HepG2 (cell line): Measurements from ENCODE around the gene GNG7. TPM values are rescaled to one million over a fixed set of nuclear protein-coding genes. Genes with fewer than 3 reads are reported as not detected.
A peak's percentile ranks its signal among the peaks of the same experiment; 100 is the strongest.

Source experiments
- CCAR2 ChIP-seq: fragments of 200-400 bp; formaldehyde crosslinking; optimal IDR thresholded peaks from 2 replicates; pipeline ENCODE3; 2018; ENCODE audit warnings: low read depth, mild to moderate bottlenecking, low read length, moderate library complexity
- GPN1 ChIP-seq: sonication (generic); formaldehyde crosslinking; IDR thresholded peaks from 2 replicates; pipeline ENCODE4 v1.5.1; 2020; ENCODE audit warnings: missing genetic modification reagents, borderline replicate concordance
- NR2F2 ChIP-seq: IDR thresholded peaks from 2 replicates; pipeline ENCODE4 v1.6.1; 2012; ENCODE audit warnings: low read depth, inconsistent platforms, borderline replicate concordance
- SCMH1 ChIP-seq: sonication (generic); formaldehyde crosslinking; IDR thresholded peaks from 2 replicates; pipeline ENCODE4 v1.9.0; 2021; ENCODE audit warnings: missing genetic modification reagents, mild to moderate bottlenecking, borderline replicate concordance
- ZNF350 ChIP-seq: sonication (generic); formaldehyde crosslinking; IDR thresholded peaks from 2 replicates; pipeline ENCODE4 v1.4.0; 2020; ENCODE audit warnings: mild to moderate bottlenecking, low read depth, missing genetic modification reagents, borderline replicate concordance
- ZNF879 ChIP-seq: sonication (generic); formaldehyde crosslinking; IDR thresholded peaks from 2 replicates; pipeline ENCODE4 v1.8.1; 2023; ENCODE audit warnings: missing genetic modification reagents
- polyA plus RNA-seq, 8 experiments: library from polyadenylated mRNA; depleted of rRNA in 3 of 8; stranded (reverse) in 7 of 8; unstranded in 1 of 8; fragments of >200 nt; fragmentation: Illumina TruSeq in 4 of 8; extraction: Trizol in 4 of 8; gene quantifications; 2 replicates each; pipeline versions ENCODE4 v1.2.1 to v1.2.3, GENCODE V29; 2011 to 2016; ENCODE audit warnings: low read depth in 4 of 8, missing spikeins in 1 of 8, mixed read lengths in 1 of 8; ENCODE audit not compliant: insufficient read depth in 1 of 8
- total RNA-seq, 5 experiments: library from RNA; depleted of rRNA; stranded (reverse); fragments of >200 nt; fragmentation: Illumina TruSeq; extraction: Trizol; gene quantifications; 2 replicates each; pipeline ENCODE4 v1.2.3, GENCODE V29; 2016; ENCODE audit warnings: low read depth in 1 of 5
- TF ChIP-seq, protein P1 (sequence below): sonication (generic); formaldehyde crosslinking; IDR thresholded peaks from 2 replicates; pipeline ENCODE4 v1.5.0; 2020; ENCODE audit warnings: mild to moderate bottlenecking, missing genetic modification reagents
- TF ChIP-seq, protein P2 (sequence below): sonication (generic); formaldehyde crosslinking; IDR thresholded peaks from 2 replicates; pipeline ENCODE4 v1.4.0; 2020; ENCODE audit warnings: mild to moderate bottlenecking, missing genetic modification reagents
- TF ChIP-seq, protein P3 (sequence below): sonication (generic); formaldehyde crosslinking; IDR thresholded peaks from 2 replicates; pipeline ENCODE4 v1.4.0; 2020; ENCODE audit warnings: missing genetic modification reagents
- TF ChIP-seq, protein P4 (sequence below): sonication (generic); formaldehyde crosslinking; IDR thresholded peaks from 2 replicates; pipeline ENCODE4 v1.4.0; 2020; ENCODE audit warnings: missing genetic modification reagents, mild to moderate bottlenecking, borderline replicate concordance

GNG7 gene
- total and polyA plus RNA-seq, 2 of the 13 experiments (the other 11 are each of a cell fraction or from before 2014, with no cell fraction given): 1.4 to 3.3 TPM

DNA sequence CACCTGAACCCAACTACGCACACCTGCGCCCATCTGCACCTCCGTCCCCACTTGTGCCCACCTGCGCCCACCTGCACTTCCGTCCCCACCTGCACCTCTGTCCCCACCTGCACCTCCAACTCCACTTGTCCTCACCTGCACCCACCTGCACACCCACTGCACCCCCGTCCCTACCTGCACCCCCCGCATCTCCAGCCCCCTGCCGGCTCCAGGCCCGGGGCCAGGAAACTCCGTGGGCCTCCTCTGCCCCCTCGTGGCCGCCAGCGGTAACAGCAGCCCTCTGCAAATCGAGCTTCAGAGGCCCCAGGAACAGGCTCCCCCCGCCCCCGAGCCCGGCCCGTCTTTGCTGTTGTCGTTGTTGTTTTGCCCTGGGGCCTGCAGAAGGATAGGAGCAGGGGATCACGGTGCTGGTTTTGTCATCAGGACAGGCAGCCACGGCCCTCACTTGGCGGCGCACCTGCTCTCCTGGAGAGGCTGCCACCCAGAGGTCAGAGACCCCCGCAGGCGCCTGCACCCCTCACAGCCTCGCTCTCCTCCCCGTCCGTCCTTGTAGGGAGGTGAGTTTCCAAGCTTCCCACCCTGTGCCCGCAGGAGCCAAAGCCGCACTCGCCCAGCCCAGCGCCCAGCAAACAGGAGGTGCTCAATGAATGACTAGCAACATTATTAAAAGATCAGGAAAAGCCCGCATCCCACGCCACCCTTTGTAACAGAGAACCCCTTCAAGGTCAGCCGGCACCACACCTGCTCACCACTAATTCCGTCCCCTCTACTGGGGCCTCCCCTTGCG lies 65.4 kb downstream of the GNG7 start (continued):
- TF ChIP-seq, protein P1, sequence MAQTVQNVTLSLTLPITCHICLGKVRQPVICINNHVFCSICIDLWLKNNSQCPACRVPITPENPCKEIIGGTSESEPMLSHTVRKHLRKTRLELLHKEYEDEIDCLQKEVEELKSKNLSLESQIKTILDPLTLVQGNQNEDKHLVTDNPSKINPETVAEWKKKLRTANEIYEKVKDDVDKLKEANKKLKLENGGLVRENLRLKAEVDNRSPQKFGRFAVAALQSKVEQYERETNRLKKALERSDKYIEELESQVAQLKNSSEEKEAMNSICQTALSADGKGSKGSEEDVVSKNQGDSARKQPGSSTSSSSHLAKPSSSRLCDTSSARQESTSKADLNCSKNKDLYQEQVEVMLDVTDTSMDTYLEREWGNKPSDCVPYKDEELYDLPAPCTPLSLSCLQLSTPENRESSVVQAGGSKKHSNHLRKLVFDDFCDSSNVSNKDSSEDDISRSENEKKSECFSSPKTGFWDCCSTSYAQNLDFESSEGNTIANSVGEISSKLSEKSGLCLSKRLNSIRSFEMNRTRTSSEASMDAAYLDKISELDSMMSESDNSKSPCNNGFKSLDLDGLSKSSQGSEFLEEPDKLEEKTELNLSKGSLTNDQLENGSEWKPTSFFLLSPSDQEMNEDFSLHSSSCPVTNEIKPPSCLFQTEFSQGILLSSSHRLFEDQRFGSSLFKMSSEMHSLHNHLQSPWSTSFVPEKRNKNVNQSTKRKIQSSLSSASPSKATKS (CRISPR knock-in tag): no peak
- TF ChIP-seq ZNF879 (CRISPR knock-in tag): no peak
- TF ChIP-seq, protein P2, sequence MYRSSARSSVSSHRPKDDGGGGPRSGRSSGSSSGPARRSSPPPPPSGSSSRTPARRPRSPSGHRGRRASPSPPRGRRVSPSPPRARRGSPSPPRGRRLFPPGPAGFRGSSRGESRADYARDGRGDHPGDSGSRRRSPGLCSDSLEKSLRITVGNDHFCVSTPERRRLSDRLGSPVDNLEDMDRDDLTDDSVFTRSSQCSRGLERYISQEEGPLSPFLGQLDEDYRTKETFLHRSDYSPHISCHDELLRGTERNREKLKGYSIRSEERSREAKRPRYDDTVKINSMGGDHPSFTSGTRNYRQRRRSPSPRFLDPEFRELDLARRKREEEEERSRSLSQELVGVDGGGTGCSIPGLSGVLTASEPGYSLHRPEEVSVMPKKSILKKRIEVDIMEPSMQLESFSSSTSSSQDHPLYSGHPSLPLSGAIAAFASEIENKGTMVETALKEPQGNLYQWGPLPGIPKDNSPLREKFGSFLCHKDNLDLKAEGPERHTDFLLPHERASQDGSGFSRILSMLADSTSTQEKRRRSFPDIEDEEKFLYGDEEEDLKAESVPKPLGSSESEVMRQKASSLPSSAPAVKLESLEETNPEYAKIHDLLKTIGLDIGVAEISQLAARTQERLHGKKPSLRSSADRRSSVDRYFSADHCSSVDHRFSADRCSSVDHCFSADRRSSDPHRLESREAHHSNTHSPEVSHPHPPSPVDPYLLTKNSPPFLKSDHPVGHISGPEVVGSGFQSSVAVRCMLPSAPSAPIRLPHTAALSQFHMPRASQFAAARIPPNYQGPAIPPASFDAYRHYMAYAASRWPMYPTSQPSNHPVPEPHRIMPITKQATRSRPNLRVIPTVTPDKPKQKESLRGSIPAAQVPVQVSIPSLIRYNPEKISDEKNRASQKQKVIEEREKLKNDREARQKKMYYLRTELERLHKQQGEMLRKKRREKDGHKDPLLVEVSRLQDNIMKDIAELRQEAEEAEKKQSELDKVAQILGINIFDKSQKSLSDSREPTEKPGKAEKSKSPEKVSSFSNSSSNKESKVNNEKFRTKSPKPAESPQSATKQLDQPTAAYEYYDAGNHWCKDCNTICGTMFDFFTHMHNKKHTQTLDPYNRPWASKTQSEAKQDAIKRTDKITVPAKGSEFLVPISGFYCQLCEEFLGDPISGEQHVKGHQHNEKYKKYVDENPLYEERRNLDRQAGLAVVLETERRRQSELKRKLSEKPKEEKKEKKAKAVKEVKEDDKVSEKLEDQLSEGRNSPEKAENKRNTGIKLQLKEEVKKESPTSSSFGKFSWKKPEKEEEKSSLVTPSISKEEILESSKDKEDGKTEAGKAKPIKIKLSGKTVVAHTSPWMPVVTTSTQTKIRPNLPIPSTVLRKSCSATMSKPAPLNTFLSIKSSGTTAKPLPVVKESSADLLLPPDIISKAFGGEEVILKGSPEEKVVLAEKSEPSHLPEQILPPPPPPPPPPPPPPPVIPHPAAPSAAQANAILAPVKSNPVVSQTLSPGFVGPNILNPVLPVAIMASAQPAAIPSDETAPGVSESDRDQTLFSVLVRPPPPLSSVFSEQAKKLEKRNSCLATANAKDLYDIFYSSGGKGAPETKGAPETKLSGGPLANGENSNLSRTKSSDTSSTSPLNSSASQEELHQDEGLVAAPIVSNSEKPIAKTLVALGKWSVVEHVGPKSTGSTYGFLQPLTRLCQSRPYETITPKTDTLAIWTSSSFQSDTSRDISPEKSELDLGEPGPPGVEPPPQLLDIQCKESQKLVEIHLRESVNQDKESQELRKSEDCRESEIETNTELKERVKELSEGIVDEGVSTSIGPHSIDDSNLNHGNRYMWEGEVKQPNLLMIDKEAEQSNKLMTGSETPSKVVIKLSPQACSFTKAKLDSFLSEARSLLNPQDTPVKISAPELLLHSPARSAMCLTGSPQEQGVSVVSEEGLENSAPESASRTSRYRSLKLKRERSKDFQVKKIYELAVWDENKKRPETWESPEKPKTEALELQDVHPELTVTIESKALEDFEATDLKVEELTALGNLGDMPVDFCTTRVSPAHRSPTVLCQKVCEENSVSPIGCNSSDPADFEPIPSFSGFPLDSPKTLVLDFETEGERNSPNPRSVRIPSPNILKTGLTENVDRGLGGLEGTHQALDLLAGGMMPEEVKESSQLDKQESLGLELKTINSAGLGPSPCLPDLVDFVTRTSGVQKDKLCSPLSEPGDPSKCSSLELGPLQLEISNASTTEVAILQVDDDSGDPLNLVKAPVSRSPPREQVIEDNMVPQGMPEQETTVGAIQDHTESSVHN (CRISPR knock-in tag): no peak
- TF ChIP-seq NR2F2: no peak
- TF ChIP-seq, protein P3, sequence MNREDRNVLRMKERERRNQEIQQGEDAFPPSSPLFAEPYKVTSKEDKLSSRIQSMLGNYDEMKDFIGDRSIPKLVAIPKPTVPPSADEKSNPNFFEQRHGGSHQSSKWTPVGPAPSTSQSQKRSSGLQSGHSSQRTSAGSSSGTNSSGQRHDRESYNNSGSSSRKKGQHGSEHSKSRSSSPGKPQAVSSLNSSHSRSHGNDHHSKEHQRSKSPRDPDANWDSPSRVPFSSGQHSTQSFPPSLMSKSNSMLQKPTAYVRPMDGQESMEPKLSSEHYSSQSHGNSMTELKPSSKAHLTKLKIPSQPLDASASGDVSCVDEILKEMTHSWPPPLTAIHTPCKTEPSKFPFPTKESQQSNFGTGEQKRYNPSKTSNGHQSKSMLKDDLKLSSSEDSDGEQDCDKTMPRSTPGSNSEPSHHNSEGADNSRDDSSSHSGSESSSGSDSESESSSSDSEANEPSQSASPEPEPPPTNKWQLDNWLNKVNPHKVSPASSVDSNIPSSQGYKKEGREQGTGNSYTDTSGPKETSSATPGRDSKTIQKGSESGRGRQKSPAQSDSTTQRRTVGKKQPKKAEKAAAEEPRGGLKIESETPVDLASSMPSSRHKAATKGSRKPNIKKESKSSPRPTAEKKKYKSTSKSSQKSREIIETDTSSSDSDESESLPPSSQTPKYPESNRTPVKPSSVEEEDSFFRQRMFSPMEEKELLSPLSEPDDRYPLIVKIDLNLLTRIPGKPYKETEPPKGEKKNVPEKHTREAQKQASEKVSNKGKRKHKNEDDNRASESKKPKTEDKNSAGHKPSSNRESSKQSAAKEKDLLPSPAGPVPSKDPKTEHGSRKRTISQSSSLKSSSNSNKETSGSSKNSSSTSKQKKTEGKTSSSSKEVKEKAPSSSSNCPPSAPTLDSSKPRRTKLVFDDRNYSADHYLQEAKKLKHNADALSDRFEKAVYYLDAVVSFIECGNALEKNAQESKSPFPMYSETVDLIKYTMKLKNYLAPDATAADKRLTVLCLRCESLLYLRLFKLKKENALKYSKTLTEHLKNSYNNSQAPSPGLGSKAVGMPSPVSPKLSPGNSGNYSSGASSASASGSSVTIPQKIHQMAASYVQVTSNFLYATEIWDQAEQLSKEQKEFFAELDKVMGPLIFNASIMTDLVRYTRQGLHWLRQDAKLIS: no peak
- TF ChIP-seq ZNF350: peak; percentile 6; the same call in 1 of the 2 replicates
- TF ChIP-seq SCMH1 (CRISPR knock-in tag): no peak
- TF ChIP-seq, protein P4, sequence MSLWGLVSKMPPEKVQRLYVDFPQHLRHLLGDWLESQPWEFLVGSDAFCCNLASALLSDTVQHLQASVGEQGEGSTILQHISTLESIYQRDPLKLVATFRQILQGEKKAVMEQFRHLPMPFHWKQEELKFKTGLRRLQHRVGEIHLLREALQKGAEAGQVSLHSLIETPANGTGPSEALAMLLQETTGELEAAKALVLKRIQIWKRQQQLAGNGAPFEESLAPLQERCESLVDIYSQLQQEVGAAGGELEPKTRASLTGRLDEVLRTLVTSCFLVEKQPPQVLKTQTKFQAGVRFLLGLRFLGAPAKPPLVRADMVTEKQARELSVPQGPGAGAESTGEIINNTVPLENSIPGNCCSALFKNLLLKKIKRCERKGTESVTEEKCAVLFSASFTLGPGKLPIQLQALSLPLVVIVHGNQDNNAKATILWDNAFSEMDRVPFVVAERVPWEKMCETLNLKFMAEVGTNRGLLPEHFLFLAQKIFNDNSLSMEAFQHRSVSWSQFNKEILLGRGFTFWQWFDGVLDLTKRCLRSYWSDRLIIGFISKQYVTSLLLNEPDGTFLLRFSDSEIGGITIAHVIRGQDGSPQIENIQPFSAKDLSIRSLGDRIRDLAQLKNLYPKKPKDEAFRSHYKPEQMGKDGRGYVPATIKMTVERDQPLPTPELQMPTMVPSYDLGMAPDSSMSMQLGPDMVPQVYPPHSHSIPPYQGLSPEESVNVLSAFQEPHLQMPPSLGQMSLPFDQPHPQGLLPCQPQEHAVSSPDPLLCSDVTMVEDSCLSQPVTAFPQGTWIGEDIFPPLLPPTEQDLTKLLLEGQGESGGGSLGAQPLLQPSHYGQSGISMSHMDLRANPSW (CRISPR knock-in tag): no peak
- no peak for TF ChIP-seq GPN1 (CRISPR knock-in tag)
- no peak for TF ChIP-seq CCAR2
